Muscle of leg (tissue), 11 donors: ENCODE measurements around the gene LDLRAD4. TPM values are rescaled to one million over a fixed set of nuclear protein-coding genes. Genes with fewer than 3 reads are reported as not detected.

Experiments
- DNase-seq: peaks from one replicate; pipeline ENCODE4 v3.0.0; 2013
- H3K27ac ChIP-seq: one replicate; pipeline ENCODE4 v1.5.1; 2013; ENCODE audit warnings: mild to moderate bottlenecking, low read length, control low read depth
- H3K27me3 ChIP-seq: one replicate; pipeline ENCODE4 v1.6.1; 2013; ENCODE audit warnings: low read length; ENCODE audit not compliant: control insufficient read depth, insufficient read depth
- H3K36me3 ChIP-seq: one replicate; pipeline ENCODE4 v1.6.1; 2013; ENCODE audit warnings: low read length; ENCODE audit not compliant: control insufficient read depth, insufficient read depth
- H3K4me1 ChIP-seq: one replicate; pipeline ENCODE4 v1.6.1; 2013; ENCODE audit warnings: low read length; ENCODE audit not compliant: control insufficient read depth, insufficient read depth
- H3K4me3 ChIP-seq: one replicate; pipeline ENCODE4 v1.5.1; 2013; ENCODE audit warnings: low read length, control low read depth
- H3K9me3 ChIP-seq: replicated peaks from 2 replicates; pipeline ENCODE4 v1.6.1; 2013; ENCODE audit warnings: low read depth, low read length; ENCODE audit not compliant: control insufficient read depth
- WGBS: methylation state at CpG from one replicate; pipeline ENCODE4 v1.1.5; 2013; ENCODE audit warnings: missing lambda C conversion rate; ENCODE audit not compliant: insufficient coverage; 5-methylcytosine and 5-hydroxymethylcytosine counted together
- polyA plus RNA-seq, 8 donors: library from polyadenylated mRNA; unstranded; fragments of 120-200 nt; gene quantifications; one replicate each; pipeline versions ENCODE4 v1.2.1 to v1.2.3, GENCODE V29; 2013; ENCODE audit warnings: inconsistent platforms in 1 of 8, low replicate concordance in 1 of 8; ENCODE audit not compliant: insufficient read length in 8 of 8, insufficient read depth in 1 of 8
- total RNA-seq: library from RNA; stranded (reverse); fragments of 120-200 nt; gene quantifications from one replicate; pipeline ENCODE4 v1.2.4, GENCODE V29; 2013

The LDLRAD4 gene
- total and polyA plus RNA-seq, 9 donors: 9.0 to 20.8 (median 14.4) TPM

GRCh38 chr18:13425357-13426091 lies 207.0 kb downstream of the LDLRAD4 start:
- H3K4me3 ChIP-seq: no peak overlapping the region
- no peaks in the 10 kb centered on the region for H3K36me3 ChIP-seq
- no peak overlapping the region for H3K27ac ChIP-seq
- no peaks in the 10 kb centered on the region for H3K27me3 ChIP-seq
- DNase-seq: no peak
- H3K9me3 ChIP-seq: no peaks in the 10 kb centered on the region
- H3K4me1 ChIP-seq: peaks cover 4% of the 10 kb centered on the region
- 78% methylated on average over 16 of the region's 16 CpGs for WGBS

GRCh38 chr18:13427354-13427753 lies 208.8 kb downstream of the LDLRAD4 start:
- Histone ChIP-seq H3K27ac (no peak overlapping the region), H3K9me3 (no peaks in the 10 kb centered on the region), H3K36me3 (no peaks in the 10 kb centered on the region), H3K27me3 (no peaks in the 10 kb centered on the region), H3K4me3 (no peak overlapping the region), H3K4me1 (peaks cover 4% of the 10 kb centered on the region)
- no CpG with 5 or more reads among the region's 3 CpGs for WGBS
- peak; percentile 78 for DNase-seq

- no peaks in the 10 kb centered on the region for H3K9me3 ChIP-seq
- H3K27me3 ChIP-seq: no peaks in the 10 kb centered on the region
- H3K27ac ChIP-seq: no peak overlapping the region
- no peak overlapping the region for H3K4me3 ChIP-seq
- H3K36me3 ChIP-seq: no peaks in the 10 kb centered on the region
- H3K4me1 ChIP-seq: peaks cover 4% of the 10 kb centered on the region
- 75% methylated on average over 3 of the region's 3 CpGs for WGBS
- no peak for DNase-seq
These were observed 209.8 kb downstream of the LDLRAD4 start for GRCh38 chr18:13428319-13428718.

DNA sequence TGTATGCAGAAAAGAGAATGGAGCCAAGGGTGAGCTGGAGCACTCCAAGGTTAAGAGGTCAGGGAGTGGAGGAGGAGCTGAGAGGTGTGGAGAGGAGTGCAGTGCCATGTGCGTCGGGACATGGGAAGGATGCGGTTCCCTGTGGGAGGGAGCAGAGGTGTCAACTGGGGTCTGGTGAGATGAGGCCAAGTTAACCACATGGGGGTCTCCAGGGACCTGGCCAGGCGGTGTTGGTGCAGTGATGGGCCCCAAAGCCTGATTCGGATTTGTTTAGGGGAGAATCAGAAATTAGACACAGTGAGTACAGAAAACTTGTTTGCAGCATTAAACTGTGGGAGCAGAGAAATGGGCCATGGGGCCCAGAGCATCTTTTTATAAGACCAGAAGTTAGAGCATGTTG lies 210.5 kb downstream of the LDLRAD4 start:
- Histone ChIP-seq H3K27me3 (no peaks in the 10 kb centered on the region), H3K4me3 (no peak overlapping the region), H3K4me1 (peaks cover 4% of the 10 kb centered on the region), H3K27ac (no peak overlapping the region), H3K9me3 (no peaks in the 10 kb centered on the region), H3K36me3 (no peaks in the 10 kb centered on the region)
- WGBS: 74% methylated on average over 5 of the region's 5 CpGs
- DNase-seq: no peak

DNA sequence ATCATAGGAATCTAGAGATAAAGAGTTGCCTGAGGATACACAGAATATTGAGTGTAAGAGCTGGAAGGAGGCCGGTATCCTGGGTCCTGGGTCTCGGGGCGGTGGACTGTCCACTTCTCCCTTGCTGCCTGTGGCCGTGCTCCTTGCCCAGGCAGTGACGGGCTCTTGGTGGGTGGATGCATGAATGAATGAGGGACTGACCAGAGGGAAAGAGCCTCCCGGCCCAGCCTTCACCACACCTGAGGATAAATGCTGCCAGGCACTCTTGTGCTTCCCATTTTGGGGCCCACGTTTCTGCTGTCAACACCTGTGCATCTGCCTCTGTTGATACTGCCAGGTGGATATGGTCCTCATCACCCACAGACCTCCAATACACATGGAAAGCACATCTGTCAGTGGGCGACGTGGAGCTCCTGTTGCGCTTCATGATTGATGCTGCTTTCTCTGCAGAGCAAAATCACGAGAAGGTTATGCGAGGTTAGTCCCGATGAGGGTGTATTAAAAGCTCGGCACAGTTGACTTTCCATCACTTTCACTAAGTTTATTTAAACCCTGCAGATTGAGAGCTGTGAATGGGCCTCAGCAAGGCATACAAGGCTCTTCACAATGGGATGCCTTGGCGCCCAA lies 211.4 kb downstream of the LDLRAD4 start:
- Histone ChIP-seq H3K36me3 (no peaks in the 10 kb centered on the region), H3K4me1 (peaks cover 4% of the 10 kb centered on the region), H3K27me3 (no peaks in the 10 kb centered on the region), H3K9me3 (no peaks in the 10 kb centered on the region), H3K27ac (no peak overlapping the region), H3K4me3 (no peak overlapping the region)
- DNase-seq: no peak
- WGBS: 74% methylated on average over 5 of the region's 15 CpGs

- Histone ChIP-seq H3K27me3 (no peaks in the 10 kb centered on the region), H3K9me3 (no peaks in the 10 kb centered on the region), H3K4me1 (peaks cover 4% of the 10 kb centered on the region), H3K27ac (no peak overlapping the region), H3K36me3 (no peaks in the 10 kb centered on the region), H3K4me3 (no peak overlapping the region)
- DNase-seq: no peak
- 89% methylated on average over 4 of the region's 4 CpGs for WGBS
These were observed 212.1 kb downstream of the LDLRAD4 start for GRCh38 chr18:13430663-13431062.

- Histone ChIP-seq H3K4me3 (no peak overlapping the region), H3K4me1 (peaks cover 4% of the 10 kb centered on the region), H3K27ac (no peak overlapping the region), H3K27me3 (no peaks in the 10 kb centered on the region), H3K36me3 (no peaks in the 10 kb centered on the region), H3K9me3 (no peaks in the 10 kb centered on the region)
- DNase-seq: no peak
- WGBS: 91% methylated on average over 14 of the region's 16 CpGs
These were observed 213.3 kb downstream of the LDLRAD4 start for GRCh38 chr18:13431886-13432285.

- Histone ChIP-seq H3K9me3 (no peaks in the 10 kb centered on the region), H3K4me1 (no peaks in the 10 kb centered on the region), H3K27ac (no peak overlapping the region), H3K4me3 (no peak overlapping the region), H3K27me3 (no peaks in the 10 kb centered on the region), H3K36me3 (no peaks in the 10 kb centered on the region)
- no peak for DNase-seq
- 100% methylated on average over 1 of the region's 3 CpGs for whole genome bisulfite sequencing
These were observed 214.6 kb downstream of the LDLRAD4 start for GRCh38 chr18:13433125-13433524.

- Histone ChIP-seq H3K27me3 (no peaks in the 10 kb centered on the region), H3K27ac (no peak overlapping the region), H3K36me3 (no peaks in the 10 kb centered on the region), H3K4me3 (no peak overlapping the region), H3K9me3 (no peaks in the 10 kb centered on the region), H3K4me1 (no peaks in the 10 kb centered on the region)
- WGBS: 67% methylated on average over 3 of the region's 5 CpGs
- no peak for DNase-seq
These were observed 215.1 kb downstream of the LDLRAD4 start for GRCh38 chr18:13433685-13434084.

DNA sequence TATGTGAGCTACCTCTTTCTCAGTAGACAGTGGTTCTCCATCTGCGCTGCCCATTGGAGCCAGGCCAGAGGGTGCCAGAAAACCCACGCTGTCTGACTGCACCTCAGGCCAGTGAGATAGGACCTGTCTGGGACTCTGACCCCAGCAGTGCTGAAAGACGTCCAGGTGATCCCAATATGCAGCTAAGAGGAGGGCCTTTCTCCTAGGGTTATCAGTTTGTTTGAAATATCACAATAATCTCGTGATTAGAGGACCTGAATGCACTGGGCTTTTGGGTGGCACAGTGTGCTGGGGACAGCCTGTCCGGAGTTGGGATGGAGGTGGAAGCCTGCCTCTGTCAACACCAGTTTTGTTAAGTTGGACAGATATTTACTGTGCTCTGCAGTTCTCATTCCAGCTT lies 216.3 kb downstream of the LDLRAD4 start:
- H3K9me3 ChIP-seq: no peaks in the 10 kb centered on the region
- no peak overlapping the region for H3K27ac ChIP-seq
- H3K27me3 ChIP-seq: no peaks in the 10 kb centered on the region
- H3K4me1 ChIP-seq: no peaks in the 10 kb centered on the region
- H3K36me3 ChIP-seq: no peaks in the 10 kb centered on the region
- H3K4me3 ChIP-seq: no peak overlapping the region
- WGBS: 91% methylated on average over 4 of the region's 5 CpGs
- no peak for DNase-seq
